Stomach (tissue), 9 donors: ENCODE measurements around the gene ABHD15. TPM values are rescaled to one million over a fixed set of nuclear protein-coding genes. Genes with fewer than 3 reads are reported as not detected.

Experiments
- DNase-seq, 2 donors: peaks; one replicate each; pipeline versions ENCODE4 v3.0.0 to v3.0.0-alpha.2; 2013 to 2019
- H3K27ac ChIP-seq, 5 donors: fragments of 200-600 bp in 4 of 5; sonication (generic) in 4 of 5; one replicate each; pipeline ENCODE4 v1.5.1; 2013 to 2019; ENCODE audit warnings: mild to moderate bottlenecking in 1 of 5, moderate library complexity in 1 of 5
- H3K27me3 ChIP-seq, 3 donors: fragments of 200-600 bp; sonication (generic); one replicate each; pipeline ENCODE4 v1.5.1; 2017 to 2019; ENCODE audit warnings: mixed run types in 1 of 3
- H3K36me3 ChIP-seq, 4 donors: fragments of 200-600 bp; sonication (generic); 1 replicate in 3 of 4; 2 replicates in 1 of 4; pipeline ENCODE4 v1.5.1; 2016 to 2019
- H3K4me1 ChIP-seq, 4 donors: fragments of 200-600 bp; sonication (generic); one replicate each; pipeline ENCODE4 v1.5.1; 2016 to 2019
- H3K4me3 ChIP-seq, 4 donors: fragments of 200-600 bp; sonication (generic) in 3 of 4; one replicate each; pipeline ENCODE4 v1.5.1; 2016 to 2019; ENCODE audit warnings: mild to moderate bottlenecking in 1 of 4
- H3K9me3 ChIP-seq, 4 donors: fragments of 200-600 bp; sonication (generic); one replicate each; pipeline ENCODE4 v1.5.1; 2016 to 2019
- EP300 ChIP-seq: sonication (generic); formaldehyde crosslinking; IDR thresholded peaks from one replicate; pipeline ENCODE4 v1.6.1; 2017; ENCODE audit warnings: antibody characterized with exemption
- POLR2A ChIP-seq, 4 donors: fragments of 450-650 bp; IDR thresholded peaks; one replicate each; pipeline ENCODE4 v1.6.1; 2016; ENCODE audit warnings: antibody characterized with exemption in 4 of 4, control low read depth in 2 of 4, mild to moderate bottlenecking in 1 of 4, moderate library complexity in 1 of 4
- POLR2AphosphoS5 ChIP-seq, 3 donors: sonication (generic); formaldehyde crosslinking; IDR thresholded peaks; one replicate each; pipeline ENCODE4 v1.6.1; 2016; ENCODE audit warnings: antibody characterized with exemption in 3 of 3
- WGBS, 5 donors: extraction: QIAGEN DNeasy Blood & Tissue Kit in 3 of 5; methylation state at CpG; one replicate each; pipeline versions ENCODE4 v1.1.5 to v1.1.7; 2013 to 2018; 5-methylcytosine and 5-hydroxymethylcytosine counted together
- intact Hi-C: fragments of 100-400 bp; cut with DNase I; formaldehyde crosslinking; loops from one replicate; pipeline ENCODE4 v1.15.1; 2023; ENCODE audit warnings: low total_unique reads
- polyA plus RNA-seq, 3 donors: library from polyadenylated mRNA; stranded (reverse); fragments of 200-250 nt; gene quantifications; one replicate each; pipeline ENCODE4 v1.2.3, GENCODE V29; 2013
- total RNA-seq, 5 donors: library from RNA; depleted of rRNA; stranded (reverse); fragments of >200 nt; gene quantifications; one replicate each; pipeline versions ENCODE4 v1.1.0 to v1.2.3, GENCODE V29; 2014 to 2016
- TF ChIP-seq, protein P1 (sequence below), 7 experiments: fragments of 450-650 bp in 4 of 7; fragments of 200-600 bp in 3 of 7; sonication (generic) in 3 of 7; IDR thresholded peaks; one replicate each; pipeline ENCODE4 v1.5.1; 2016 to 2019; ENCODE audit warnings: antibody characterized with exemption in 7 of 7, control low read depth in 2 of 7, mild to moderate bottlenecking in 1 of 7
- donor health status: healthy with polysubstance abuse.
- donor health status: Bipolar disorder and iron deficiency.
- donor health status: healthy.

Gene ABHD15
- total and polyA plus RNA-seq, 8 donors = 0.58 to 17.4 (median 6.9) TPM

DNA sequence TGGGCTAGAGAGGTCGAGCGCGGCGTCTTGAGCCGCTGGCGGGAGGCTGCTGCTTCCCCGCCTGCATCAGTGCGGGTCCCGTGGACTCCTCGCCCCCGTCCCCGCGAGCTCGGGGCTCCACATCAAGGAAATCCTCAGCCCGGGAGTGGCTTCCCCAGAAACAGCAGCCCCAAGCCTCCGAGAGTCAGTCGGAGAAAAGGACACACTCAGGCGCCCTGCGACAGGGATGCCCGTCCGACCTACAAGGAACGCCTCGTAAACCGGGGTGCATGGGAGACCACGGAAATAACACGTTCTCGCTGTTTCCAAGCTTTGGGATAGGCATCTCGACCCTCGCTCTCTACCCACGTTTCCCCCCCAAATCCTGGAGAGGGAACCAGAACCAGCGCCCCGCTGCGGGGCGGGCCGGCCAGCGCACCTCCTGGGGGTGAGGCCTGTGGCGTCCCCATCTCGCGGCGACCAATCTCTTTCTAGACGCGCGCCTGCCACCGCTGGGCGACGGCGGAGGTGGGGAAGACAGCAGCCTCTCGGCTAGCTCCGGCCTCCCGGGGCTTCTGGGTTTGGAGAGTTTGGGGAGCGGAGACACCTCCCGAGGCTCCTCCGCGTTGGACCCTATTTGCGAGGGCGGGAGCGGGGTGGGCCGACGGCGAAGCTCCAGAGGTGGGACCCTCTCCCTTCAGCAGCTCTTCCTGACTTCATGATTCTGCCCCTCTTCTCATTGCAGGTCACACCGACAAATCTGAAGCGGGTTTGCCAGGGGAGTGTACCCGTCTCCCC lies 905 bp upstream of the ABHD15 start:
- peak; percentile 73 to 86 for DNase-seq
- H3K27me3 ChIP-seq = no peaks in the 10 kb centered on the region
- intact Hi-C loops = no loop called here
- H3K9me3 ChIP-seq = no peaks in the 10 kb centered on the region
- H3K4me3 ChIP-seq = peak overlapping the region; percentile 47 to 89 (median 60)
- peak overlapping the region; percentile 87 to 94 (median 91) for H3K27ac ChIP-seq
- H3K36me3 ChIP-seq = peaks cover 0 to 8% (median 6%) of the 10 kb centered on the region in 4 donors
- WGBS, 5 donors = 0 to 1% (median 0%) methylated on average over 20 to 63 of the region's 63 CpGs
- TF ChIP-seq EP300 (no peak), POLR2AphosphoS5 (IDR thresholded peaks at IDR 0.05) (no peak), POLR2A (IDR thresholded peaks at IDR 0.05) (no peak)
- TF ChIP-seq, protein P1, sequence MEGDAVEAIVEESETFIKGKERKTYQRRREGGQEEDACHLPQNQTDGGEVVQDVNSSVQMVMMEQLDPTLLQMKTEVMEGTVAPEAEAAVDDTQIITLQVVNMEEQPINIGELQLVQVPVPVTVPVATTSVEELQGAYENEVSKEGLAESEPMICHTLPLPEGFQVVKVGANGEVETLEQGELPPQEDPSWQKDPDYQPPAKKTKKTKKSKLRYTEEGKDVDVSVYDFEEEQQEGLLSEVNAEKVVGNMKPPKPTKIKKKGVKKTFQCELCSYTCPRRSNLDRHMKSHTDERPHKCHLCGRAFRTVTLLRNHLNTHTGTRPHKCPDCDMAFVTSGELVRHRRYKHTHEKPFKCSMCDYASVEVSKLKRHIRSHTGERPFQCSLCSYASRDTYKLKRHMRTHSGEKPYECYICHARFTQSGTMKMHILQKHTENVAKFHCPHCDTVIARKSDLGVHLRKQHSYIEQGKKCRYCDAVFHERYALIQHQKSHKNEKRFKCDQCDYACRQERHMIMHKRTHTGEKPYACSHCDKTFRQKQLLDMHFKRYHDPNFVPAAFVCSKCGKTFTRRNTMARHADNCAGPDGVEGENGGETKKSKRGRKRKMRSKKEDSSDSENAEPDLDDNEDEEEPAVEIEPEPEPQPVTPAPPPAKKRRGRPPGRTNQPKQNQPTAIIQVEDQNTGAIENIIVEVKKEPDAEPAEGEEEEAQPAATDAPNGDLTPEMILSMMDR (IDR thresholded peaks at IDR 0.05) = peak in 4 of 7 experiments; percentile 12 to 44 (median 30)
- peaks cover 34 to 76% (median 71%) of the 10 kb centered on the region in 4 donors for H3K4me1 ChIP-seq

DNA sequence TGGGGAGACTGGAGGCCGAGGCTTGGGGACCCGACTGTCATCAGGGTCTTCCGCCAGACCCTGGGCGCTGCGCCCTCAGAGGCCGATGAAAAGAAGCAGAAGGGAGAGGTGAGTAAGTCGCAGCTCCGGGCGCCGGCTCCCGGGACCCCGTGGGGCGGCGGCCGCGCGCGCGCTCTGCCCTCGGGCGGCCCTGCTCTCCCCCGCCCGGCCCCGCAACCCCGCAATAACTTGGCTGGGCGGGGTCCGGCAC lies 392 bp upstream of the ABHD15 start:
- TF ChIP-seq EP300 = no peak
- TF ChIP-seq, protein P1 (IDR thresholded peaks at IDR 0.05) = no peak
- no peak for TF ChIP-seq POLR2AphosphoS5 (IDR thresholded peaks at IDR 0.05)
- no peak for TF ChIP-seq POLR2A (IDR thresholded peaks at IDR 0.05)
- DNase-seq = no peak
- intact Hi-C loops = no loop called here

DNA sequence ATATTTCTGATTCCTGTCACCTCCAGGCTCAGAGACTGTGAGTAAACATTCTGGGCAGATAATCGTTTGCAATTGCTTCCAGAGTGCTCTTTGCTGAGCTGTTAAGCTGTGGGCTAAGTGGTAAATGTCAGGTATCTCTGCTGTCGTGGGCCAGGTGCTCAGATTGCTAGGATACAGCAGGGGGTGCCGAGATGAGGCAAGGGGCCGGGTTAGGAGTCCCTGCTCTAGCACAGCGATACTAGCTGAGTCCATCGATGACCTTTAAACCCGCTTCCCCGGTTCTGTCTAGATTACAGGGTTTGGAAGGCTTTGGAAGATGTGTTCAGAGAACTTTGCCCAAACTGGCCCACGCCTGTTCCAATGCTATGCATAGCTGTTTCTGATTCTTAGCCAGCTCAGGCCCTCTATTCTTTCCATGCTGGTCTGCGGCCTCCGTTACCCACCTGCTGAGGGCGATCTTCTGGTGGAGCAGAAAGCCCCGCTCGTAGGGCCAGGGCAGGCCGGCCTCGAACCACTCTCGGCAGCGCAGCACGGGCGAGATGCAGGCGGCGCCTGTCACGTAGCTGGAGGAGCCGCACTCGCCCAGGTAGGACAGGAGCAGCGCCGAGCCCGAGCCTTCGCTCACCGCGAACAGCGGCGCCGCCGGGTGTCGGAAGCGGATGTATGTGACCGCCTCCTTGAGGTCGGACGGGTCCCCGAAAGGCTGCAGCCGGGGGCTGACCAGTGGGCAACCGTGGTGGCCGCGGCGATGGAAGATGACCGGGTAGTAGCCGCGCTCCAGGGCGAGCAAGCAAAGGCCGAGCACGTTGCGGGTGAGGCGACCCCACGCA lies 979 bp downstream of the ABHD15 start:
- peak overlapping the region; percentile 47 to 89 (median 60) for H3K4me3 ChIP-seq
- peak overlapping the region; percentile 87 to 94 (median 91) for H3K27ac ChIP-seq
- no peaks in the 10 kb centered on the region for H3K9me3 ChIP-seq
- peaks cover 27 to 72% (median 66%) of the 10 kb centered on the region in 4 donors for H3K4me1 ChIP-seq
- DNase-seq = peak; percentile 59 to 71
- 5 to 15% (median 12%) methylated on average over 36 to 55 of the region's 55 CpGs for WGBS, 5 donors
- intact Hi-C loops = no loop called here
- peaks cover 0 to 19% (median 14%) of the 10 kb centered on the region in 4 donors for H3K36me3 ChIP-seq
- TF ChIP-seq POLR2AphosphoS5 (IDR thresholded peaks at IDR 0.05) (no peak), POLR2A (IDR thresholded peaks at IDR 0.05) (no peak), EP300 (no peak)
- TF ChIP-seq, protein P1 (IDR thresholded peaks at IDR 0.05) = no peak
- H3K27me3 ChIP-seq = no peaks in the 10 kb centered on the region

More for the DNA sequence above, 392 bp upstream of the ABHD15 start:
- Histone ChIP-seq H3K27me3 (no peaks in the 10 kb centered on the region), H3K36me3 (peaks cover 0 to 13% (median 11%) of the 10 kb centered on the region in 4 donors), H3K9me3 (no peaks in the 10 kb centered on the region), H3K4me3 (peak overlapping the region; percentile 47 to 89 (median 60)), H3K4me1 (peaks cover 29 to 73% (median 69%) of the 10 kb centered on the region in 4 donors), H3K27ac (peak overlapping the region; percentile 87 to 94 (median 91))
- 0 to 1% (median 1%) methylated on average over 6 to 27 of the region's 27 CpGs for WGBS, 5 donors

DNA sequence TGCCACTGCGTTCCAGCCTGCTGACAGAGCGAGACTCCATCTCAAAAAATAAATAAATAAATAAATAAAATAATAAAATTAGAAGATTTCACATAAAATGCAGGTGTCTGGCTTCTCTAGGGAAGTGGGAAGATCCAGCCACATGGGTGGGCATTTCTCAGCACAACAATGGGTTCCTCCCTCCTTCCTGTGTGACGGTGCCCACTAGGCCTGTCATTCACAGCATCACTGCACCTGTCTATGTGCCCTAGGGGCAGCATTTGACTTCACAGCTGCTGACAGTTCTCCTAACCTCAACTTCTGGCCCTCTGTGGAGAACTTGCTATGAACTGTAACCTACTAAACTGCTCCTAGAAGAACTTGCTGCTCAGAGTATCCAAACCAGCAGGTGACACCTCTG lies 3.0 kb downstream of the ABHD15 start:
- H3K4me1 ChIP-seq = peaks cover 19 to 56% (median 51%) of the 10 kb centered on the region in 4 donors
- peak; percentile 20 to 36 for DNase-seq
- no peak overlapping the region for H3K4me3 ChIP-seq
- H3K9me3 ChIP-seq = no peaks in the 10 kb centered on the region
- 91 to 96% (median 94%) methylated on average over 3 of the region's 3 CpGs for WGBS, 5 donors
- H3K27me3 ChIP-seq = no peaks in the 10 kb centered on the region
- TF ChIP-seq, protein P1 (IDR thresholded peaks at IDR 0.05) = no peak
- TF ChIP-seq POLR2AphosphoS5 (IDR thresholded peaks at IDR 0.05) = no peak
- intact Hi-C loops = no loop called here
- peaks cover 0 to 19% (median 14%) of the 10 kb centered on the region in 4 donors for H3K36me3 ChIP-seq
- H3K27ac ChIP-seq = peak overlapping the region in 1 of 5 donors; percentile 20
